Ascending aorta (tissue), 2 donors: Measurements from ENCODE around the gene ADTRP. TPM values are rescaled to one million over a fixed set of nuclear protein-coding genes. Genes with fewer than 3 reads are reported as not detected.

Source experiments
- DNase-seq, 2 donors: peaks; one replicate each; pipeline ENCODE4 v3.0.0-alpha.2; 2019; ENCODE audit warnings: low spot score in 2 of 2
- H3K27ac ChIP-seq, 2 donors: fragments of 200-600 bp; sonication (generic); one replicate each; pipeline ENCODE4 v1.5.1; 2016 to 2017; ENCODE audit warnings: mild to moderate bottlenecking in 1 of 2
- H3K27me3 ChIP-seq: fragments of 200-600 bp; sonication (generic); one replicate; pipeline ENCODE4 v1.5.1; 2017
- H3K36me3 ChIP-seq, 2 donors: fragments of 200-600 bp; sonication (generic); one replicate each; pipeline ENCODE4 v1.5.1; 2016
- H3K4me1 ChIP-seq, 2 donors: fragments of 200-600 bp; sonication (generic); one replicate each; pipeline ENCODE4 v1.5.1; 2016 to 2017; ENCODE audit warnings: mild to moderate bottlenecking in 1 of 2
- H3K4me3 ChIP-seq, 2 donors: fragments of 200-600 bp; sonication (generic); one replicate each; pipeline ENCODE4 v1.5.1; 2016 to 2017; ENCODE audit warnings: mild to moderate bottlenecking in 1 of 2
- H3K9me3 ChIP-seq, 2 donors: fragments of 200-600 bp; sonication (generic); one replicate each; pipeline ENCODE4 v1.5.1; 2016
- CTCF ChIP-seq, 3 experiments: fragments of 200-600 bp in 2 of 3; fragments of 450-650 bp in 1 of 3; sonication (generic) in 2 of 3; IDR thresholded peaks; one replicate each; pipeline ENCODE4 v1.5.1; 2016 to 2019; ENCODE audit warnings: antibody characterized with exemption in 3 of 3, mild to moderate bottlenecking in 1 of 3, moderate library complexity in 1 of 3
- intact Hi-C: fragments of 100-400 bp; cut with DNase I; formaldehyde crosslinking; loops from one replicate; pipeline ENCODE4 v1.15.1; 2023
- total RNA-seq: library from RNA; depleted of rRNA; stranded (reverse); fragments of >200 nt; gene quantifications from one replicate; pipeline ENCODE4 v1.1.0, GENCODE V29; 2016

ADTRP gene
- total RNA-seq, 1 donor from 2014 or later, result not detected

GRCh38 chr6:11785415-11785773 is 6.8 kb upstream of the ADTRP start:
- H3K27ac ChIP-seq, result no peak overlapping the region
- no peaks in the 10 kb centered on the region for H3K4me1 ChIP-seq
- no peak for TF ChIP-seq CTCF (IDR thresholded peaks at IDR 0.05)
- intact Hi-C loops, result no loop called here
- H3K27me3 ChIP-seq, result no peaks in the 10 kb centered on the region
- no peaks in the 10 kb centered on the region for H3K9me3 ChIP-seq
- H3K4me3 ChIP-seq, result no peak overlapping the region
- no peaks in the 10 kb centered on the region for H3K36me3 ChIP-seq
- DNase-seq, result no peak

DNA sequence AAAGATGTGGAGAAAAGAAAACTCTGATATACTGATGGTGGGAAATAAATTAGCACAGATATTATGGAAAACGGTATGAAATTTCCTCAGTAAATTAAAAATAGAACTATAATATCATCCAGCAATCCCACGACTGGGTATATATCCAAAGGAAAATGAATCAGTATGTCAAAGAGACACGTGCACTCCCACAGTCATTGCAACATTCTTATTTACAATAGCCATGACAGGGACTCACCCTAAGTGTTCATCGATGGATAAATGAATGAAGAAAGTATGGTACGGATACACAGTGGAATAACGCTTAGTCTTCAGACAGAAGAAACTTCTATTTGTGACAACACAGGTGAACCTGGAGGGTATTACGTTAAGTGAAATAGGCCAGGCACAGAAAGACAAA is 5.7 kb upstream of the ADTRP start:
- DNase-seq, result no peak
- no peak for TF ChIP-seq CTCF (IDR thresholded peaks at IDR 0.05)
- intact Hi-C loops, result no loop called here

DNA sequence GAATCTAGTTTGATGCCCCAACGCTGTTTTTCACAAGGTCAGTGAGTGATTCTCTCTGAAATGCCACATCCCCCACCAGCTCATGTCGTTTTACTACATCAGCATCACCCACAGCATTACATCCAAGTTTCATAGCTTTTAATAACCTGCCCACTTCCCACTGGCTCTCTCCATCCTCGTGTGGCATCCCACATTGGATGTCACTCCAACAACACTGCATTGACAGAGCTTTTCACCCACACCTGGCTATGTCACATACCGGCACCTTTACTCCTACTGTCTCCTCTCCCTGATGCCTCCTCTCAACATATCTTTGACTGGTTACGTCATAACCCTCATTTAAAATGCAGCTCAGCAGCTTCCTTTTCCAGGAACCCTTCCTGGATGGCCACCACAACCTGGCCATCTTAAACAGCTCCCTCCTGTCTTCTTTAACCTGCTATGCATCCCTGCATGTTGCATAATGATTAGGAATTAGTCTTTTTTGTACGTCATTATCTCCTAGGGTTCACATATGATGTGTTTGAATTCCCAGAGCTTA is 5.0 kb upstream of the ADTRP start:
- H3K27me3 ChIP-seq, result no peaks in the 10 kb centered on the region
- H3K27ac ChIP-seq, result no peak overlapping the region
- TF ChIP-seq CTCF (IDR thresholded peaks at IDR 0.05), result no peak
- no peaks in the 10 kb centered on the region for H3K36me3 ChIP-seq
- H3K4me3 ChIP-seq, result no peak overlapping the region
- no peak for DNase-seq
- intact Hi-C loops, result no loop called here
- H3K9me3 ChIP-seq, result no peaks in the 10 kb centered on the region
- no peaks in the 10 kb centered on the region for H3K4me1 ChIP-seq

More for the DNA sequence above, 5.7 kb upstream of the ADTRP start:
- Histone ChIP-seq H3K9me3 (no peaks in the 10 kb centered on the region), H3K4me3 (no peak overlapping the region), H3K27ac (no peak overlapping the region), H3K4me1 (no peaks in the 10 kb centered on the region), H3K36me3 (no peaks in the 10 kb centered on the region), H3K27me3 (no peaks in the 10 kb centered on the region)

GRCh38 chr6:11782524-11782923 is 3.9 kb upstream of the ADTRP start:
- H3K36me3 ChIP-seq, result no peaks in the 10 kb centered on the region
- DNase-seq, result no peak
- H3K27ac ChIP-seq, result no peak overlapping the region
- intact Hi-C loops, result no loop called here
- no peak overlapping the region for H3K4me3 ChIP-seq
- no peak for TF ChIP-seq CTCF (IDR thresholded peaks at IDR 0.05)
- no peaks in the 10 kb centered on the region for H3K4me1 ChIP-seq
- no peaks in the 10 kb centered on the region for H3K27me3 ChIP-seq
- H3K9me3 ChIP-seq, result no peaks in the 10 kb centered on the region

GRCh38 chr6:11780097-11780428 is 1.5 kb upstream of the ADTRP start:
- Histone ChIP-seq H3K27ac (no peak overlapping the region), H3K36me3 (no peaks in the 10 kb centered on the region), H3K9me3 (no peaks in the 10 kb centered on the region), H3K27me3 (no peaks in the 10 kb centered on the region), H3K4me1 (no peaks in the 10 kb centered on the region), H3K4me3 (no peak overlapping the region)
- TF ChIP-seq CTCF (IDR thresholded peaks at IDR 0.05), result no peak
- DNase-seq, result no peak
- intact Hi-C loops, result no loop called here
